ENCODE measurements around the gene RAB22A.

RAB22A gene

GRCh38 chr20:58390659-58391035 lies 81.1 kb downstream of the RAB22A start:
- peak overlapping the region; percentile 84; the same call in 1 of the 2 replicates for H3K4me3 ChIP-seq (ENCODE audit: low read length)
- no peak overlapping the region for H3K27ac ChIP-seq (ENCODE audit: low read length)
- H3K4me1 ChIP-seq (ENCODE audit: insufficient read depth, low read length) = peaks cover 3% of the 10 kb centered on the region; the same call in 1 of the 2 replicates
- no peaks in the 10 kb centered on the region for H3K9me3 ChIP-seq (ENCODE audit: insufficient read depth, low read depth, low read length)
- H3K9ac ChIP-seq (ENCODE audit: low read depth, low read length) = 0 out of 2 replicates have a peak overlapping the region, but pooled peaks have one; percentile 81
- peaks cover 18% of the 10 kb centered on the region for H3K36me3 ChIP-seq (ENCODE audit: insufficient read depth, low read depth, low read length)
- H3K27me3 ChIP-seq (ENCODE audit: insufficient read depth, low read length) = no peaks in the 10 kb centered on the region

DNA sequence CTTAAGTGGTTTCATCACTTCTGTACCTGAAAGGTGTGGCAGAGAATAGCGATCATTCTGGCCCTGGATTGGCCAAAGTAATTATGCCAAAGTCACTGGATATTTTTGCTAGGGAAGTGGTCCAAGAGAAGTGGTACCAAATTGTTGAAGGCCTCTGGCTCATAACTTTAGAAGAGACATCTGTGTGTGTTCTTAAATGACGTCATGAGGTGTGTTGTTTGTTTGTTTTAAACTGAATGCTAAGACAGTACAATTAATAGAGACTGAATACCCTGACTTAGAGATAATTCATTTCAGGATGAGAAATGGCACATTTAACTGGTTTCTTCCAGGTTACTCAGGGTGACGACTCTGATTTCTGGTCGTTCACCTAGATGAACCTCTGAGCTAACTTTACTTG lies 82.8 kb downstream of the RAB22A start:
- no peaks in the 10 kb centered on the region for H3K9me3 ChIP-seq (ENCODE audit: insufficient read depth, low read depth, low read length)
- H3K4me3 ChIP-seq (ENCODE audit: low read length) = no peak overlapping the region
- H3K9ac ChIP-seq (ENCODE audit: low read depth, low read length) = no peak overlapping the region
- peaks cover 18% of the 10 kb centered on the region for H3K36me3 ChIP-seq (ENCODE audit: insufficient read depth, low read depth, low read length)
- no peaks in the 10 kb centered on the region for H3K27me3 ChIP-seq (ENCODE audit: insufficient read depth, low read length)
- H3K4me1 ChIP-seq (ENCODE audit: insufficient read depth, low read length) = peaks cover 3% of the 10 kb centered on the region; the same call in 1 of the 2 replicates
- no peak overlapping the region for H3K27ac ChIP-seq (ENCODE audit: low read length)

- H3K27ac ChIP-seq (ENCODE audit: low read length) = no peak overlapping the region
- no peak overlapping the region for H3K4me3 ChIP-seq (ENCODE audit: low read length)
- peaks cover 24% of the 10 kb centered on the region for H3K36me3 ChIP-seq (ENCODE audit: insufficient read depth, low read depth, low read length)
- H3K4me1 ChIP-seq (ENCODE audit: insufficient read depth, low read length) = peaks cover 5% of the 10 kb centered on the region
- no peaks in the 10 kb centered on the region for H3K27me3 ChIP-seq (ENCODE audit: insufficient read depth, low read length)
- H3K9ac ChIP-seq (ENCODE audit: low read depth, low read length) = no peak overlapping the region
- H3K9me3 ChIP-seq (ENCODE audit: insufficient read depth, low read depth, low read length) = no peaks in the 10 kb centered on the region
Measured at GRCh38 chr20:58393299-58393698, 83.8 kb downstream of the RAB22A start.

- Histone ChIP-seq H3K9me3 (ENCODE audit: insufficient read depth, low read depth, low read length) (no peaks in the 10 kb centered on the region), H3K4me3 (ENCODE audit: low read length) (no peak overlapping the region), H3K9ac (ENCODE audit: low read depth, low read length) (no peak overlapping the region), H3K27me3 (ENCODE audit: insufficient read depth, low read length) (no peaks in the 10 kb centered on the region), H3K36me3 (ENCODE audit: insufficient read depth, low read depth, low read length) (peaks cover 24% of the 10 kb centered on the region), H3K4me1 (ENCODE audit: insufficient read depth, low read length) (peaks cover 9% of the 10 kb centered on the region), H3K27ac (ENCODE audit: low read length) (no peak overlapping the region)
Measured at GRCh38 chr20:58394801-58395200, 85.3 kb downstream of the RAB22A start.

DNA sequence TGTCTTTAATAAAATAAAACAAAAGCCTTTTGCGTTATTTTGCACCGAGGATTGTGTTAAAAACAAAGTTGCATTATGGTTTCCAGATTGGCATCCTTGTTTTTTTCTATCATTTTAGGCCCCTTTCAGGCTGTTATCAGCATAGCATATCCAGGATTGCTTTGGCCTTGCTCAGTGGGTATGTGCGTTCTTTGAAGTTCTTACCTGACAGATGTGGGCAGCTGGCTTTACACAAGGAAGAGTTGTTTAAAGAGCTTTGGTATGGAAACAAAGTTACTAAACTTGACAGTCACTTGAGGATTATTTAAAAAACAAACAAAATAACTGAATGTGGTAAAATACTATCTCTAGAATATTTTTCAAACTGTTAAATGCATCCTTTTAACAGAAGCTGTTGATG lies 86.1 kb downstream of the RAB22A start:
- peaks cover 16% of the 10 kb centered on the region for H3K4me1 ChIP-seq (ENCODE audit: insufficient read depth, low read length)
- no peaks in the 10 kb centered on the region for H3K9me3 ChIP-seq (ENCODE audit: insufficient read depth, low read depth, low read length)
- H3K27ac ChIP-seq (ENCODE audit: low read length) = no peak overlapping the region
- peaks cover 22% of the 10 kb centered on the region for H3K36me3 ChIP-seq (ENCODE audit: insufficient read depth, low read depth, low read length)
- H3K4me3 ChIP-seq (ENCODE audit: low read length) = no peak overlapping the region
- no peak overlapping the region for H3K9ac ChIP-seq (ENCODE audit: low read depth, low read length)
- H3K27me3 ChIP-seq (ENCODE audit: insufficient read depth, low read length) = no peaks in the 10 kb centered on the region

- Histone ChIP-seq H3K4me1 (ENCODE audit: insufficient read depth, low read length) (peaks cover 19% of the 10 kb centered on the region), H3K9me3 (ENCODE audit: insufficient read depth, low read depth, low read length) (no peaks in the 10 kb centered on the region), H3K36me3 (ENCODE audit: insufficient read depth, low read depth, low read length) (peaks cover 9% of the 10 kb centered on the region; the same call in 1 of the 2 replicates), H3K4me3 (ENCODE audit: low read length) (no peak overlapping the region), H3K27ac (ENCODE audit: low read length) (no peak overlapping the region), H3K27me3 (ENCODE audit: insufficient read depth, low read length) (no peaks in the 10 kb centered on the region), H3K9ac (ENCODE audit: low read depth, low read length) (no peak overlapping the region)
Measured at GRCh38 chr20:58397429-58397828, 87.9 kb downstream of the RAB22A start.

GRCh38 chr20:58398254-58398653 lies 88.7 kb downstream of the RAB22A start:
- H3K4me3 ChIP-seq (ENCODE audit: low read length) = no peak overlapping the region
- H3K4me1 ChIP-seq (ENCODE audit: insufficient read depth, low read length) = peaks cover 19% of the 10 kb centered on the region
- no peaks in the 10 kb centered on the region for H3K27me3 ChIP-seq (ENCODE audit: insufficient read depth, low read length)
- no peak overlapping the region for H3K27ac ChIP-seq (ENCODE audit: low read length)
- H3K36me3 ChIP-seq (ENCODE audit: insufficient read depth, low read depth, low read length) = peaks cover 7% of the 10 kb centered on the region; the same call in 1 of the 2 replicates
- H3K9me3 ChIP-seq (ENCODE audit: insufficient read depth, low read depth, low read length) = no peaks in the 10 kb centered on the region
- no peak overlapping the region for H3K9ac ChIP-seq (ENCODE audit: low read depth, low read length)

DNA sequence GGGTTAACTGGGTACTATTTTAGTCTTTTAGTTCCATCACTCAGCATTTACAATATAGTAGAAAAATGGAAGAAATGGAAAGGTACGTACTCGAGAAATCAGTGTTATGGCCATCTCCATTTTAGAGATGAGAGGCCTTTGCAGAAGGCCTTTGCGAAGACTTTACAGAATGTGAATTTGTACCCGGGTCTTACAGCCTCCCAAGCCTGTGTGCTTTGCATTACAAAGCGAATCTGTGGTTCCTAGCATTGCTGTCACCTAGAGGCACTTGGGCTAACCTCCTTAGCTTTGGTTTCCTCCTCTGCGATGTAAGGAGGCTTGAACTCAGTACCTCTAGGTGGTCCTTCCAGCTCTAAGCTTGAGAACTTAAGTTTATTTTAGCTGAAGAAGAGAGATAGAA lies 90.4 kb downstream of the RAB22A start:
- H3K27me3 ChIP-seq (ENCODE audit: insufficient read depth, low read length) = no peaks in the 10 kb centered on the region
- H3K9ac ChIP-seq (ENCODE audit: low read depth, low read length) = no peak overlapping the region
- no peak overlapping the region for H3K27ac ChIP-seq (ENCODE audit: low read length)
- H3K4me3 ChIP-seq (ENCODE audit: low read length) = 0 out of 2 replicates have a peak overlapping the region, but pooled peaks have one; percentile 3
- H3K36me3 ChIP-seq (ENCODE audit: insufficient read depth, low read depth, low read length) = peaks cover 7% of the 10 kb centered on the region; the same call in 1 of the 2 replicates
- H3K9me3 ChIP-seq (ENCODE audit: insufficient read depth, low read depth, low read length) = no peaks in the 10 kb centered on the region
- H3K4me1 ChIP-seq (ENCODE audit: insufficient read depth, low read length) = peaks cover 19% of the 10 kb centered on the region

GRCh38 chr20:58401162-58401561 lies 91.6 kb downstream of the RAB22A start:
- Histone ChIP-seq H3K4me3 (ENCODE audit: low read length) (no peak overlapping the region), H3K9ac (ENCODE audit: low read depth, low read length) (no peak overlapping the region), H3K9me3 (ENCODE audit: insufficient read depth, low read depth, low read length) (no peaks in the 10 kb centered on the region), H3K27ac (ENCODE audit: low read length) (no peak overlapping the region), H3K36me3 (ENCODE audit: insufficient read depth, low read depth, low read length) (peaks cover 7% of the 10 kb centered on the region; the same call in 1 of the 2 replicates), H3K27me3 (ENCODE audit: insufficient read depth, low read length) (no peaks in the 10 kb centered on the region), H3K4me1 (ENCODE audit: insufficient read depth, low read length) (peaks cover 22% of the 10 kb centered on the region)

- Histone ChIP-seq H3K9ac (ENCODE audit: low read depth, low read length) (no peak overlapping the region), H3K4me1 (ENCODE audit: insufficient read depth, low read length) (peaks cover 22% of the 10 kb centered on the region), H3K4me3 (ENCODE audit: low read length) (no peak overlapping the region), H3K27ac (ENCODE audit: low read length) (no peak overlapping the region), H3K9me3 (ENCODE audit: insufficient read depth, low read depth, low read length) (no peaks in the 10 kb centered on the region), H3K27me3 (ENCODE audit: insufficient read depth, low read length) (no peaks in the 10 kb centered on the region), H3K36me3 (ENCODE audit: insufficient read depth, low read depth, low read length) (peaks cover 7% of the 10 kb centered on the region; the same call in 1 of the 2 replicates)
Measured at GRCh38 chr20:58402305-58402704, 92.8 kb downstream of the RAB22A start.

DNA sequence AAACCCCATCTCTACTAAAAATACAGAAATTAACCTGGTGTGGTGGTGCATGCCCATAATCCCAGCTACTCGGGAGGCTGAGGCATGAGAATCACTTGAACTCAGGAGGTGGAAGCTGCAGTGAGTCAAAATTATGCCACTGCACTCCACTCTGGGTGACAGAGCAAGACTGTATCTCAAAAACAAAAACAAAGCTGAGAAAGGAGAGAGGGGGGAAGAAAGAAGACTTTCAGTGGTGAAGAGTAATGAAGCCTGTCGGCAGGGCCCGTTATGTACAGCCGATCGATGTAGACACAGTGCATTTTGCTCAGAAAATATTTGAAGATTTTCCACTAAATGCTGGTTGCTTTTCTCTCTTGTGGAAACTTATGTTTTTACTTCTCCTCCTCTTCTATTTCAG lies 93.3 kb downstream of the RAB22A start:
- H3K27me3 ChIP-seq (ENCODE audit: insufficient read depth, low read length) = no peaks in the 10 kb centered on the region
- peaks cover 3% of the 10 kb centered on the region; the same call in 1 of the 2 replicates for H3K36me3 ChIP-seq (ENCODE audit: insufficient read depth, low read depth, low read length)
- H3K27ac ChIP-seq (ENCODE audit: low read length) = no peak overlapping the region
- H3K9ac ChIP-seq (ENCODE audit: low read depth, low read length) = no peak overlapping the region
- H3K9me3 ChIP-seq (ENCODE audit: insufficient read depth, low read depth, low read length) = no peaks in the 10 kb centered on the region
- H3K4me3 ChIP-seq (ENCODE audit: low read length) = no peak overlapping the region
- H3K4me1 ChIP-seq (ENCODE audit: insufficient read depth, low read length) = peaks cover 23% of the 10 kb centered on the region

DNA sequence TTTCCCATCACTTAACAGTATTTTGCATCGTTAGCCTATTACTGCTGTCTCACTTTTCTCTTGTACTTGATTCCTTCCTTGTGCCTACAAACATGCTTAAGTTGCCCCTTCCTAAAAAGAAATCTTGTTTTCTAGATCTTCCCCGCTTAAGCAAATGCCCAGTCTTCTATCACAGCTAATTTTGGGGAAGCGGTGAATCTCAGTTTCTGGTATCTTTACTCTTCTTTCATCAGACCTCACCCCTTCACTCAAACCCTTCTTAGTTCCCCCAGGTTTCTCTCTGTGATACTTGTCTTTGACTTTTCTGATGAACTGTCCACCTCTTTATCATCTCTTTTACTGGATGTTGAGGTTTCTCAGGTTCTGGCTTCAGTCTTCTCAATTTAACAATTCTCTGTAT lies 93.8 kb downstream of the RAB22A start:
- no peaks in the 10 kb centered on the region for H3K9me3 ChIP-seq (ENCODE audit: insufficient read depth, low read depth, low read length)
- no peak overlapping the region for H3K27ac ChIP-seq (ENCODE audit: low read length)
- no peak overlapping the region for H3K9ac ChIP-seq (ENCODE audit: low read depth, low read length)
- H3K4me1 ChIP-seq (ENCODE audit: insufficient read depth, low read length) = peaks cover 25% of the 10 kb centered on the region
- no peak overlapping the region for H3K4me3 ChIP-seq (ENCODE audit: low read length)
- H3K36me3 ChIP-seq (ENCODE audit: insufficient read depth, low read depth, low read length) = no peaks in the 10 kb centered on the region
- no peaks in the 10 kb centered on the region for H3K27me3 ChIP-seq (ENCODE audit: insufficient read depth, low read length)

All from iPS-20b (cell line).